SH-SY5Y (cell line): ENCODE results near the gene ARL4A.

ENCODE experiments used
- GATA2 ChIP-seq: IDR thresholded peaks from 2 replicates; pipeline ENCODE4 v1.6.1; 2011; ENCODE audit warnings: mild to moderate bottlenecking, low read depth, low read length
- GATA3 ChIP-seq: IDR thresholded peaks from 2 replicates; pipeline ENCODE4 v1.6.1; 2011; ENCODE audit warnings: low read depth, mild to moderate bottlenecking, low read length, moderate library complexity

DNA sequence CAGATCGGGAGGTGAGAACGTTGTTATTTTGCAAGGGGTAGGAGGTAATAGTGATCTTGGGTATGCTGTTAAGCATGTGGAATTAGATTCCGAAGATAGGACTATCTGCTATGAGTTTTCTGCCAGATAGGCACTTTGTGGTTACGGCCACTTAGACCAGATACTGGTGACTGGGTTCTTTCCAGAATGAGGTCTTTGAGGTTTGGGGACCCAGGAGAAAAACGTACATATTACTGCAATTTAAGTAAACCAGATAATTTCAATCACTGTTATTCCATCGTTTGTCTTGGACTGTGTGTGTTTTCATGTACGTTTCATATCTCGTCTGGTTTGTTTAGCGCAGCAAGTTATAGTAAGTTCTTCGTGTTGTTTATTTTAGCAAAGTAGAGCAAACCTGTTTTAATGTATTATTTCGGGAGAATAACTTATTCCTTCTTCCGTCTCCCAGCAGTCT, 312 bp downstream of the ARL4A start:
- no peak for TF ChIP-seq GATA3
- TF ChIP-seq GATA2: peak; percentile 58
